Measurements from ENCODE around the gene ALCAM.

The ALCAM gene

GRCh38 chr3:105366326-105367062 is at the start of gene ALCAM:
Gene ALCAM, plus strand, starts transcription at chr3:105366909.
- Histone ChIP-seq H3K9me3 (ENCODE audit: control insufficient read depth, insufficient read depth, low read length) (no peaks in the 10 kb centered on the region), H3K4me1 (ENCODE audit: insufficient read depth, low read length) (peaks cover 12% of the 10 kb centered on the region; the same call in 1 of the 2 replicates), H3K9ac (ENCODE audit: low read depth, low read length) (peak within 1 kb of the TSS; percentile 73), H3K36me3 (ENCODE audit: insufficient read depth, low read length) (no peaks in the 10 kb centered on the region)

GRCh38 chr3:105317841-105318240 is 48.9 kb upstream of the ALCAM start:
- Histone ChIP-seq H3K36me3 (ENCODE audit: insufficient read depth, low read length) (no peaks in the 10 kb centered on the region), H3K4me1 (ENCODE audit: insufficient read depth, low read length) (peaks cover under 1% of the 10 kb centered on the region; the same call in 1 of the 2 replicates), H3K9me3 (ENCODE audit: control insufficient read depth, insufficient read depth, low read length) (no peaks in the 10 kb centered on the region), H3K9ac (ENCODE audit: low read depth, low read length) (no peak overlapping the region)

- H3K9me3 ChIP-seq (ENCODE audit: control insufficient read depth, insufficient read depth, low read length), result no peaks in the 10 kb centered on the region
These were observed 44.0 kb upstream of the ALCAM start for GRCh38 chr3:105322570-105323273.

GRCh38 chr3:105323274-105323599 is 43.5 kb upstream of the ALCAM start:
- H3K9me3 ChIP-seq (ENCODE audit: control insufficient read depth, insufficient read depth, low read length), result no peaks in the 10 kb centered on the region
- no peak overlapping the region for H3K9ac ChIP-seq (ENCODE audit: low read depth, low read length)
- no peaks in the 10 kb centered on the region for H3K36me3 ChIP-seq (ENCODE audit: insufficient read depth, low read length)
- peaks cover 4% of the 10 kb centered on the region; the same call in 1 of the 2 replicates for H3K4me1 ChIP-seq (ENCODE audit: insufficient read depth, low read length)

More at GRCh38 chr3:105322570-105323273, 44.0 kb upstream of the ALCAM start:
- no peaks in the 10 kb centered on the region for H3K36me3 ChIP-seq (ENCODE audit: insufficient read depth, low read length)
- H3K9ac ChIP-seq (ENCODE audit: low read depth, low read length), result no peak overlapping the region
- H3K4me1 ChIP-seq (ENCODE audit: insufficient read depth, low read length), result peaks cover 4% of the 10 kb centered on the region; the same call in 1 of the 2 replicates

- H3K9ac ChIP-seq (ENCODE audit: low read depth, low read length), result no peak overlapping the region
- peaks cover 4% of the 10 kb centered on the region; the same call in 1 of the 2 replicates for H3K4me1 ChIP-seq (ENCODE audit: insufficient read depth, low read length)
- H3K36me3 ChIP-seq (ENCODE audit: insufficient read depth, low read length), result no peaks in the 10 kb centered on the region
- no peaks in the 10 kb centered on the region for H3K9me3 ChIP-seq (ENCODE audit: control insufficient read depth, insufficient read depth, low read length)
These were observed 41.8 kb upstream of the ALCAM start for GRCh38 chr3:105324951-105325350.

GRCh38 chr3:105327662-105328337 is 38.9 kb upstream of the ALCAM start:
- Histone ChIP-seq H3K9ac (ENCODE audit: low read depth, low read length) (no peak overlapping the region), H3K36me3 (ENCODE audit: insufficient read depth, low read length) (no peaks in the 10 kb centered on the region), H3K4me1 (ENCODE audit: insufficient read depth, low read length) (peaks cover 4% of the 10 kb centered on the region; the same call in 1 of the 2 replicates), H3K9me3 (ENCODE audit: control insufficient read depth, insufficient read depth, low read length) (no peaks in the 10 kb centered on the region)

GRCh38 chr3:105328338-105328730 is 38.4 kb upstream of the ALCAM start:
- Histone ChIP-seq H3K9ac (ENCODE audit: low read depth, low read length) (no peak overlapping the region), H3K9me3 (ENCODE audit: control insufficient read depth, insufficient read depth, low read length) (no peaks in the 10 kb centered on the region), H3K4me1 (ENCODE audit: insufficient read depth, low read length) (no peaks in the 10 kb centered on the region), H3K36me3 (ENCODE audit: insufficient read depth, low read length) (no peaks in the 10 kb centered on the region)

- Histone ChIP-seq H3K36me3 (ENCODE audit: insufficient read depth, low read length) (no peaks in the 10 kb centered on the region), H3K9ac (ENCODE audit: low read depth, low read length) (no peak overlapping the region), H3K9me3 (ENCODE audit: control insufficient read depth, insufficient read depth, low read length) (no peaks in the 10 kb centered on the region), H3K4me1 (ENCODE audit: insufficient read depth, low read length) (no peaks in the 10 kb centered on the region)
These were observed 33.7 kb upstream of the ALCAM start for GRCh38 chr3:105332961-105333360.

- Histone ChIP-seq H3K36me3 (ENCODE audit: insufficient read depth, low read length) (no peaks in the 10 kb centered on the region), H3K9me3 (ENCODE audit: control insufficient read depth, insufficient read depth, low read length) (no peaks in the 10 kb centered on the region), H3K4me1 (ENCODE audit: insufficient read depth, low read length) (no peaks in the 10 kb centered on the region), H3K9ac (ENCODE audit: low read depth, low read length) (no peak overlapping the region)
These were observed 32.4 kb upstream of the ALCAM start for GRCh38 chr3:105334138-105334882.

GRCh38 chr3:105339946-105340345 is 26.8 kb upstream of the ALCAM start:
- Histone ChIP-seq H3K36me3 (ENCODE audit: insufficient read depth, low read length) (no peaks in the 10 kb centered on the region), H3K9me3 (ENCODE audit: control insufficient read depth, insufficient read depth, low read length) (no peaks in the 10 kb centered on the region), H3K9ac (ENCODE audit: low read depth, low read length) (no peak overlapping the region), H3K4me1 (ENCODE audit: insufficient read depth, low read length) (no peaks in the 10 kb centered on the region)

GRCh38 chr3:105343991-105344390 is 22.7 kb upstream of the ALCAM start:
- no peaks in the 10 kb centered on the region for H3K36me3 ChIP-seq (ENCODE audit: insufficient read depth, low read length)
- H3K9ac ChIP-seq (ENCODE audit: low read depth, low read length), result no peak overlapping the region
- no peaks in the 10 kb centered on the region; the same call in 1 of the 2 replicates for H3K9me3 ChIP-seq (ENCODE audit: control insufficient read depth, insufficient read depth, low read length)
- H3K4me1 ChIP-seq (ENCODE audit: insufficient read depth, low read length), result no peaks in the 10 kb centered on the region

GRCh38 chr3:105345156-105345555 is 21.6 kb upstream of the ALCAM start:
- H3K9ac ChIP-seq (ENCODE audit: low read depth, low read length), result no peak overlapping the region
- H3K36me3 ChIP-seq (ENCODE audit: insufficient read depth, low read length), result no peaks in the 10 kb centered on the region
- H3K4me1 ChIP-seq (ENCODE audit: insufficient read depth, low read length), result no peaks in the 10 kb centered on the region
- no peaks in the 10 kb centered on the region; the same call in 1 of the 2 replicates for H3K9me3 ChIP-seq (ENCODE audit: control insufficient read depth, insufficient read depth, low read length)

- H3K9ac ChIP-seq (ENCODE audit: low read depth, low read length), result no peak overlapping the region
- no peaks in the 10 kb centered on the region for H3K4me1 ChIP-seq (ENCODE audit: insufficient read depth, low read length)
- H3K9me3 ChIP-seq (ENCODE audit: control insufficient read depth, insufficient read depth, low read length), result no peaks in the 10 kb centered on the region; the same call in 1 of the 2 replicates
- no peaks in the 10 kb centered on the region for H3K36me3 ChIP-seq (ENCODE audit: insufficient read depth, low read length)
These were observed 18.9 kb upstream of the ALCAM start for GRCh38 chr3:105347625-105348302.
